Measurements from ENCODE around the gene KLK1.
"Not testable (repeated sequence)": the region's sequence is repeated elsewhere in the genome, so short reads cannot be mapped to it uniquely, and the experiment has no call there.

The KLK1 gene

DNA sequence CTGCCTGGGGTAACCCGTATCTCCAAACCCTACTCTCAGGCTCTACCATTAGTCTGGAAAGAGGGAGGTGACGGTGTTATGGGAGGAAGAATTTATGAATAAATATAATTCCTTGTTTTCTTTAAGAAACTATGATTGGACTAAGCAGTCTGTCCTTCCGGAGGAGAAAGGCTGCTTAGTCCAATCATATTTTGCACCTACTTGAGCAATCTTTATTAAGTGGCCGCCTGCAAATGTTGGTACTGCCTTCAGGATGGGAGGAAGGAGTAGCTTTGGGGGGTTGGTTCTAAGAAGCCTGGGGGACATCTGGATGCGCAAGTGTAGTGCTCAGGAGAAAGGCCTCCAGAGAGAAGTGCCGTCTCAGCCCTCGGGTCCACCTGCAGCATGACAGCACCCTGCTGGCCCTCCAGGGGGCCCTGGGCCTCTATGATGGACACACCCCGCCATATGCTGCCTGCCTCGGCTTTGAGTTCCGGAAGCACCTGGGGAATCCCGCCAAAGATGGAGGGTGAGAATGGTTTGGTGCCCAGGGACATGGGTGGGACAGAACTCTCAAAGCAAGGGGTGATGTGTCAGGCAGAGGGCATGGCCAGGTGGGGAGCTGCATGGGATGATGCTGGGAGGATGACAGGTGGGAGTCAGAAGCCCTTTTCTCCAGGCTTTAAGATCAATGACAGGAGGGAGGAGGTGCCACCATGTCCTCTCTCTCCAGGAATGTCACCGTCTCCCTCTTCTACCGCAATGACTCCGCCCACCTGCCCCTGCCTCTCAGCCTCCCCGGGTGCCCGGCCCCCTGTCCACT, 29.3 kb downstream of the KLK1 start:
- no peak for DNase-seq (ENCODE audit: low read depth in 2 of 2, low spot score in 1 of 2)

- no peak for DNase-seq (ENCODE audit: low read depth in 2 of 2, low spot score in 1 of 2)
These were observed 30.0 kb downstream of the KLK1 start for GRCh38 chr19:50793558-50794065.

- DNase-seq (ENCODE audit: low read depth in 2 of 2, low spot score in 1 of 2) = no peak
These were observed 31.0 kb downstream of the KLK1 start for GRCh38 chr19:50792272-50793250.

DNA sequence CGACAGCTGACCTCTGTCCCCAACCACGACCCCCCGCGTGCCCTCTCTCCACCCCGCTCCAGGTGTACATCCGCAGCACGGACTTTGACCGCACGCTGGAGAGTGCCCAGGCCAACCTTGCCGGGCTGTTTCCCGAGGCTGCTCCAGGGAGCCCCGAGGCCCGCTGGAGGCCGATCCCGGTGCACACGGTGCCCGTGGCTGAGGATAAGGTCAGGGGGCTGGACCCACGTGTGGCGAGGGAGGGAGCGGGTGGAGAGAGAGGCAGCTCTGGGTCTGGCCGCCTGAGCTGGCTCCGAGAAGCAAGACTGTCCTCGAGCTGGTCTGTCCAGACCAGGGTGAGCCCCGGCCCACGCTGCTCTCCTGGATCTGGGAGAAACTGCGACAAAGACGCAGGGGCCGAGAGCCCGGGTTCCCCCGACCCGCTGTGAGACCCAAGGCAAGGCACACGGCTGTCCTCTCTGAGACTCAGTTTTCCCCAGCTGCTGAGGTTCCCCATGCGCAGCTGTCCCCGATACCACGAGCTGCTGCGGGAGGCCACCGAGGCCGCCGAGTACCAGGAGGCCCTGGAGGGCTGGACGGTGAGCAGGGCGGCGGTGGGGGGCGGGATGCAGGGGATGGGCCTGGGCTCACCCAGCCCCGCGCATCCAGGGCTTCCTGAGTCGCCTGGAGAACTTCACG, 31.9 kb downstream of the KLK1 start:
- no peak for DNase-seq (ENCODE audit: low read depth in 2 of 2, low spot score in 1 of 2)

DNA sequence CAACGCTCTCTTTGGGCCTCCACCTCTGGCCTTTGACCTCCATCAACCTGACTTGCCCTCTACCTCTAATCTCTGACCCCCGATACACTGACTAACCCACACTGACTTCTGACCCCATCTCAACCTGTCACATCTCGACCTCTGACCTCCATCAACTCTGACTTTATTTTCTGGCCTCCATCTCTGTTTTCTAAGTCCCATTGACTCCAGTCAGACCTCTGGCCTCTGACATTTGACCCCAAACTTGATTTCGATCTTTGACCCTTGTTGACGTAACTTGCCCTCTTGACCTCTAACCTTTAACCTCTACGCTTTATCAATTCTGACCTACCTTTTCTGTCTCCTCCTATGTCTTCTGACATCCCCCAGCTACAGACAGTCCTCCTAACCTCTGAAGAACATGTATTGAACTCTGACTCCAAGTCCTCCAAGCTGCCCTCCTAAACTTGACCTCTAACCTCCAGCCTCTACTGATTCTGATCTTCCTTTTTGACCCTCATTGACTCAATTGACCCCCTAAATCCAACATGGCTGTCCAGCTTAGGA, 32.6 kb downstream of the KLK1 start:
- DNase-seq (ENCODE audit: low read depth in 2 of 2, low spot score in 1 of 2) = no peak

- no peak for DNase-seq (ENCODE audit: low read depth in 2 of 2, low spot score in 1 of 2)
These were observed 33.2 kb downstream of the KLK1 start, which contains the start of gene ACP4 for GRCh38 chr19:50790396-50790795. Gene ACP4, plus strand, starts transcription at chr19:50790415. Its CDS starts 0 bp downstream, at chr19:50790415.

GRCh38 chr19:50785329-50785728, 38.3 kb downstream of the KLK1 start:
- no peak for DNase-seq (ENCODE audit: low read depth in 2 of 2, low spot score in 1 of 2)

DNA sequence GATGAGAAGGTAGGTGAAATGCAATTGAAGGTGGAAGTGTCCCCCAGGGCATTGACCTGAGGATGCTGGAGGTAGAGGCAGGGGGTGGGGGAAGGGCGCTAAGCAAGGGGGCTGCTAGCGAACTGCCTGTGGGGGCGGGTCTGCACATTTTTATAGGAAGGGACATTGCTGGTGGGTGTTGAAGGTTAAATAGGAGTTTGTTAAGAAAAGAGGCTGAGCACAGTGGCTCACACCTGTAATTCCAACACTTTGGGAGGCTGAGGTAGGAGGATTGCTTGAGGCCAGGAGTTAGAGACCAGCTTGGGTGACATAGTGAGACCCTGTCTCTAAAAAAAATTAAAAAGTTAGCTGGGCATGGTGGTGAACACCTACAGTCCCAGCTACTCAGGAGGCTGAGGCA, 38.9 kb downstream of the KLK1 start:
- no peak for DNase-seq (ENCODE audit: low read depth in 2 of 2, low spot score in 1 of 2)

DNA sequence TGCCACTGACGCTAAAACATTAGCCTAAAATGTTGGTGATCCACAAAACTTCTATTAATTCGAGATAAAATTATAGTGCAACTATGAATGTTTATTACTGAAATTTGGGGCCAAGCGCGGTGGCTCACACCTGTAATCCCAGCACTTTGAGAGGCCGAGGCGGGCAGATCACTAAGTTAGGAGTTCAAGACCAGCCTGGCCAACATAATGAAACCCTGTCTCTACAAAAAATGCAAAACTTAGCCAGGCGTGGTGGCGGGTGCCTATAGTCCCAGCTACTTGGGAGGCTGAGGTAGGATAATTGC, 39.8 kb downstream of the KLK1 start:
- not testable (repeated sequence) for DNase-seq (ENCODE audit: low read depth in 2 of 2, low spot score in 1 of 2)

DNA sequence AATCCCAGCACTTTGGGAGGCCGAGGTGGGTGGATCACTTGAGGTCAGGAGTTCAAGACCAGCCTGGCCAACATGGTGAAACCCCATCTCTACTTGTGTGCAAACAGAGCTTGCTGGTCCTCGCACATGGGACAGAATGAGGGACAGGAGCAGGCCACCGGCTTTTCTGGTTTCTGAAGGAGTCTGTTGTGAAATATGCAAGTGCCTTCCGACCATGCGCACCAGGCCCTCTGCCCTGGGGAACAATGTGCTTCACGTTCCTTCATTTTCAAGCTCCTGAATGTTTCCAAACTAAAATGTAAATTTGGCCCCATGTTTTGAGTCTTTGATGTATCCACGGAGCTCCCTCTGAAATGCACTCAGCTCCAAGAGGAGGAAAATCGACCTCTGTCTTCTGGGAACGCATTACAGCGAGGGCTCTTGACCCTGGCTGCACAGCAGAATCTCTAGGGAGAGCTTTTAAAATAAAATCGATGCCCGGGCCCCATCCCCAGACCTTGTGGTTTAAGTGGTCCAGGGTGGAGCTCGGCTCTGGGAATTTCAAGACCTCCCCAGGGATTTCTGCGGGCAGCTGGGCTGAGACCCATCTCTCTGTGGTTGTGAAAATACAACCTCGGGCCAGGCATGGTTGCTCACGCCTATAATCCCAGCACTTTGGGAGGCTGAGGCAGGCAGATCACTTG, 42.7 kb downstream of the KLK1 start:
- no peak for DNase-seq (ENCODE audit: low read depth in 2 of 2, low spot score in 1 of 2)

DNA sequence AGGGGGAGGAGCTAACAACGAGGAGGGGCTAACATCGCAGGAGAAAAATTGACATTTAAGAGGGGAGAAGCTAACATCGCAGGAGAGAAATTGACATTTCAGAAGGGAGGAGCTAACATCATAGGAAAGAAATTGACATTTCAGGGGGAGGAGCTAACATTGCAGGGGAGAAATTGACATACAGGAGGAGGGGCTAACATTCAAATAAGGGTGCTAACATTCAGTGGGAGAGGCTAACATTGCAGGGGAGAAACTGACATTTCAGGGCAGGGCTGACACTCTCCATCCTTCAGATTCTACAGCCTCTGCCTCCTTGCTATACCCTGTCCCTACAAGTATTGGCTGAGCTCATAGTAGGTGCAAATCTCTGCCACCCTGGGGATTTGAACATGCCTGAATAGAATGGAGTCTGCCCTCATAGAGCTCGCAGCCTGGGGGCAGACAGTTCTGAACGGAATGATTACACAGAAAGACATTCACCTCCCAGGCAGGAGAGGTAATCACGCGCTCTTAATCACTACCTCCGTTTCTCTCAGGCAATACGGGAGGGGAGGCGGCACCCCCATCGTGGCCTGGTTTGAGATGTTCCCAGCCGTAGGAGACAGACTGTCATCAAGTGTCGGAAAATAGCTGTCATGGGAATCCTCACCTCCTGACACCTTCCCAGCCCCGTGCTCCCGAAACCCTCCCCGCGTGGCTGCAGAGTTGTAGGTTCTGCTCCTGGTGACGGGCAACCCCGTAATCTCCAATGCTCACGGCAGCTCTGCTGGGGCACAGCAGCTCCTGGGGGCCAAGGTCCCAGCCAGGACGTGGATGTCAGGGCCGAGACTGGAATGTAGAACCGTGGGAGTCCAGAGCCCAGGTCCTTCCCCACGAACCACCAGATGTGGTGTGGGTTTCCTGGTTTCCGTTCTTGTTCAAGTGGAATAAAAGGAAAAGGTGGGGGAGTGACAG, 43.8 kb downstream of the KLK1 start:
- DNase-seq (ENCODE audit: low read depth in 2 of 2, low spot score in 1 of 2) = no peak

- DNase-seq (ENCODE audit: low read depth in 2 of 2, low spot score in 1 of 2) = no peak
These were observed 44.6 kb downstream of the KLK1 start for GRCh38 chr19:50778906-50779430.

GRCh38 chr19:50777830-50778303, 45.7 kb downstream of the KLK1 start:
- DNase-seq (ENCODE audit: low read depth in 2 of 2, low spot score in 1 of 2) = no peak

GRCh38 chr19:50777261-50777660, 46.3 kb downstream of the KLK1 start:
- no peak for DNase-seq (ENCODE audit: low read depth in 2 of 2, low spot score in 1 of 2)

- DNase-seq (ENCODE audit: low read depth in 2 of 2, low spot score in 1 of 2) = no peak
These were observed 47.5 kb downstream of the KLK1 start for GRCh38 chr19:50776131-50776530.

DNA sequence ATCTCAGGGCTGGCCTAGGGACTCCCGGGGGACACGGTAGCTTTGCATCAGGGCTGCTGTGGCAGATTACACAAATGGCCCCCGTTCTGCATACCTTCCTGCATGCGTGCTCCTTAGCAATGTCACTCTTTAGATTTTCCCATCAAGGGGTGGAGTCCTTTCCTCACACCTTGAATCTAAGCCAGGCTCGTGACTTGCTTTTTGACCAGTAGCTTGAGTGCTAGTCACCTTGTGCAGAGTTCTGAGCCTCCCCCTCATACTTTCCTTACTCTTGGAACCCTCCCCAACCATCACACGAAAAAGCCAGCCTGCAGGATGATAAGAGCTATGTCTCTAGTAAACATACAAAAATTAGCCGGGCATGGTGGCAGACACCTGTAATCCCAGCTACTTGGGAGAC, 50.1 kb downstream of the KLK1 start:
- DNase-seq (ENCODE audit: low read depth in 2 of 2, low spot score in 1 of 2) = not testable (repeated sequence)

- DNase-seq (ENCODE audit: low read depth in 2 of 2, low spot score in 1 of 2) = not testable (repeated sequence)
These were observed 50.7 kb downstream of the KLK1 start for GRCh38 chr19:50772912-50773311.

- no peak for DNase-seq (ENCODE audit: low read depth in 2 of 2, low spot score in 1 of 2)
These were observed 51.1 kb downstream of the KLK1 start for GRCh38 chr19:50772476-50772875.

GRCh38 chr19:50770888-50771287, 52.7 kb downstream of the KLK1 start:
- DNase-seq (ENCODE audit: low read depth in 2 of 2, low spot score in 1 of 2) = no peak
